ENCODE measurements around the gene PLA2G2D.

GRCh38 chr1:20090641-20091040 is 28.7 kb downstream of the PLA2G2D start:
- TF ChIP-seq CTCF (IDR thresholded peaks at IDR 0.05; ENCODE audit: low read depth, low read length, missing input control) = no peak
- no peak for TF ChIP-seq RAD21 (IDR thresholded peaks at IDR 0.05)
- no peak for TF ChIP-seq MAX (IDR thresholded peaks at IDR 0.05)
- no peak for TF ChIP-seq REST (IDR thresholded peaks at IDR 0.05)
- TF ChIP-seq NR2F2 (IDR thresholded peaks at IDR 0.05) = no peak
- TF ChIP-seq EGR1 (IDR thresholded peaks at IDR 0.05; ENCODE audit: low read depth in 2 of 2) = no peak
- no peak for TF ChIP-seq YY1 (IDR thresholded peaks at IDR 0.05)
- TF ChIP-seq GABPA (IDR thresholded peaks at IDR 0.05 in 1 of 2, conservative IDR thresholded peaks at IDR 0.05 in 1 of 2) = no peak
- TF ChIP-seq TAF1 (conservative IDR thresholded peaks at IDR 0.05) = no peak
- no peak for TF ChIP-seq SP1 (IDR thresholded peaks at IDR 0.05)

Measured in liver (tissue), 3 donors.